Measurements from ENCODE around the gene UBXN10. TPM values are rescaled to one million over a fixed set of nuclear protein-coding genes. Genes with fewer than 3 reads are reported as not detected.

The UBXN10 gene
- total and polyA plus RNA-seq, 2 of the 8 experiments (the other 6 are each of a cell fraction or from before 2014, with no cell fraction given): 0.43 to 0.68 TPM

- no peak for TF ChIP-seq CTCF (IDR thresholded peaks at IDR 0.05; ENCODE audit: control extremely low read depth in 1 of 3, insufficient read depth in 1 of 3, low read depth in 1 of 3, low read length in 3 of 3)
- no peak for TF ChIP-seq TBP (IDR thresholded peaks at IDR 0.05; ENCODE audit: low read depth, low read length)
- no peak for TF ChIP-seq GABPA (IDR thresholded peaks at IDR 0.05; ENCODE audit: borderline replicate concordance, insufficient read depth, low read length)
- no peak for TF ChIP-seq SIX5 (IDR thresholded peaks at IDR 0.05; ENCODE audit: low read depth, low read length)
- no peak for TF ChIP-seq EGR1 (IDR thresholded peaks at IDR 0.05; ENCODE audit: borderline replicate concordance, low read depth, low read length)
- no peak for TF ChIP-seq CBX5 (IDR thresholded peaks at IDR 0.05; ENCODE audit: low read depth, low read length)
Observed at GRCh38 chr1:20237646-20238045, 51.8 kb downstream of the UBXN10 start (continued).
